GM12878 (cell line): ENCODE data around the gene TAB2. TPM values are rescaled to one million over a fixed set of nuclear protein-coding genes. Genes with fewer than 3 reads are reported as not detected.

ENCODE experiments used
- ATAC-seq: fragments of 200-7000 bp; cut with Tn5 transposase; 3 replicates; pipeline ENCODE4 v1.9.1; 2020; ENCODE audit warnings: mild to moderate bottlenecking, moderate library complexity
- BruUV-seq: library from RNA; stranded (reverse); fragments of 400-500 nt; replicated peaks from 2 replicates; lab custom pipeline; 2021; lab: Mats Ljungman, UMichigan
- CTCF ChIA-PET: fragments of 300-600 bp; sonication (Branson Sonifier 250); formaldehyde crosslinking; extraction: SDS; loops from one replicate; lab custom pipeline; 2021; ENCODE audit warnings: inconsistent platforms; lab: Yijun Ruan, JAX
- POLR2A ChIA-PET: fragments of 350-600 bp; formaldehyde crosslinking; extraction: SDS; loops from one replicate; lab custom pipeline; 2021; ENCODE audit warnings: inconsistent platforms; lab: Charles Lee
- RAD21 ChIA-PET: fragments of 300-600 bp; sonication (Branson Sonifier 250); formaldehyde crosslinking; loops from one replicate; lab custom pipeline; 2023; ENCODE audit warnings: antibody characterized with exemption; ENCODE audit not compliant: unreplicated experiment; lab: Charles Lee
- SMC1A ChIA-PET: fragments of 300-600 bp; sonication (Branson Sonifier 250); formaldehyde crosslinking; loops from one replicate; lab custom pipeline; 2023; ENCODE audit not compliant: unreplicated experiment, uncharacterized antibody; lab: Charles Lee
- DNase-seq: peaks from one replicate; pipeline ENCODE4 v3.0.0-alpha.2; 2011; ENCODE audit warnings: low read depth, low spot score
- FAIRE-seq: peaks from 3 replicates; lab custom pipeline; 2011; peaks lifted over from hg19 to GRCh38; lab: Jason Lieb, UNC
- H2AFZ ChIP-seq: 2 replicates; pipeline ENCODE4 v1.6.0; 2011; ENCODE audit warnings: low read depth, low read length, control low read depth; ENCODE audit not compliant: control insufficient read depth
- H3K27ac ChIP-seq: 2 replicates; pipeline ENCODE4 v1.5.1; 2011; ENCODE audit warnings: control low read depth; ENCODE audit not compliant: control insufficient read depth, insufficient read depth
- H3K27me3 ChIP-seq, 2 experiments: replicated peaks in 1 of 2; 2 replicates each; pipeline versions ENCODE4 v1.6.0 to v1.6.1; 2011; ENCODE audit warnings: low read length in 1 of 2; ENCODE audit not compliant: control insufficient read depth in 2 of 2, insufficient read depth in 2 of 2
- H3K36me3 ChIP-seq, 2 experiments: 2 replicates each; pipeline ENCODE4 v1.5.1; 2011; ENCODE audit warnings: low read length in 1 of 2; ENCODE audit not compliant: control insufficient read depth in 2 of 2, insufficient read depth in 2 of 2
- H3K4me1 ChIP-seq: 2 replicates; pipeline ENCODE4 v1.6.1; 2011; ENCODE audit warnings: mild to moderate bottlenecking, low read length, moderate library complexity, mixed read lengths; ENCODE audit not compliant: control insufficient read depth, insufficient read depth
- H3K4me2 ChIP-seq: 2 replicates; pipeline ENCODE4 v1.6.0; 2011; ENCODE audit warnings: control low read depth; ENCODE audit not compliant: control insufficient read depth, insufficient read depth
- H3K4me3 ChIP-seq: fragments of 200-600 bp; sonication (generic); 2 replicates; pipeline ENCODE4 v1.5.1; 2016
- H3K79me2 ChIP-seq: 2 replicates; pipeline ENCODE4 v1.6.0; 2011; ENCODE audit warnings: low read length; ENCODE audit not compliant: control insufficient read depth, insufficient read depth
- H3K9ac ChIP-seq: 2 replicates; pipeline ENCODE4 v1.8.0; 2011; ENCODE audit warnings: low read length, control low read depth, mixed read lengths; ENCODE audit not compliant: control insufficient read depth, insufficient read depth
- H3K9me3 ChIP-seq: replicated peaks from 3 replicates; pipeline ENCODE4 v1.5.1; 2011; ENCODE audit warnings: mild to moderate bottlenecking, low read length; ENCODE audit not compliant: control insufficient read depth, insufficient read depth
- H4K20me1 ChIP-seq: 2 replicates; pipeline ENCODE4 v1.6.0; 2011; ENCODE audit not compliant: control insufficient read depth, insufficient read depth
- ATF7 ChIP-seq: fragments of 450-650 bp; IDR thresholded peaks from 2 replicates; pipeline ENCODE4 v1.6.1; 2016; ENCODE audit warnings: low read depth, mild to moderate bottlenecking
- CEBPB ChIP-seq, 2 experiments: fragments of 150-350 bp in 1 of 2; IDR thresholded peaks; 2 replicates each; pipeline ENCODE4 v1.6.1; 2012 to 2014; ENCODE audit warnings: low read depth in 2 of 2, low read length in 2 of 2, borderline replicate concordance in 1 of 2, inconsistent platforms in 1 of 2
- CHD4 ChIP-seq: fragments of 200-600 bp; sonication (generic); IDR thresholded peaks from 2 replicates; pipeline ENCODE4 v1.6.1; 2016; ENCODE audit warnings: mild to moderate bottlenecking
- CREB1 ChIP-seq: IDR thresholded peaks from 2 replicates; pipeline ENCODE4 v1.6.1; 2012; ENCODE audit warnings: low read depth, mild to moderate bottlenecking, inconsistent platforms
- CREM ChIP-seq: IDR thresholded peaks from 2 replicates; pipeline ENCODE4 v1.6.1; 2014; ENCODE audit warnings: antibody characterized with exemption, low read depth
- ETV6 ChIP-seq, 2 experiments: fragments of 450-650 bp in 1 of 2; IDR thresholded peaks in 1 of 2; conservative IDR thresholded peaks in 1 of 2; 2 replicates each; pipeline ENCODE4 v1.6.1; 2014; ENCODE audit warnings: antibody characterized with exemption in 1 of 2, borderline replicate concordance in 1 of 2, low read depth in 1 of 2, mild to moderate bottlenecking in 1 of 2, moderate library complexity in 1 of 2
- HCFC1 ChIP-seq: fragments of 150-350 bp; IDR thresholded peaks from 2 replicates; pipeline ENCODE4 v1.6.1; 2014; ENCODE audit warnings: low read length
- KDM1A ChIP-seq: fragments of 200-600 bp; sonication (generic); IDR thresholded peaks from 2 replicates; pipeline ENCODE4 v1.6.1; 2016; ENCODE audit warnings: borderline replicate concordance
- LARP7 ChIP-seq: fragments of 450-650 bp; IDR thresholded peaks from 2 replicates; pipeline ENCODE4 v1.6.1; 2017; ENCODE audit warnings: mild to moderate bottlenecking
- POLR2AphosphoS2 ChIP-seq: IDR thresholded peaks from 2 replicates; pipeline ENCODE4 v1.6.1; 2011; ENCODE audit warnings: low read depth, mild to moderate bottlenecking, low read length, improper control_type of control experiment, moderate library complexity
- RAD21 ChIP-seq: IDR thresholded peaks from 2 replicates; pipeline ENCODE4 v1.6.1; 2011; ENCODE audit warnings: mild to moderate bottlenecking, low read depth, low read length, moderate library complexity; ENCODE audit not compliant: insufficient read depth
- RBBP5 ChIP-seq: fragments of 200-600 bp; sonication (generic); conservative IDR thresholded peaks from 2 replicates; pipeline ENCODE4 v1.6.1; 2016
- YY1 ChIP-seq: IDR thresholded peaks from 2 replicates; pipeline ENCODE4 v1.6.1; 2011; ENCODE audit warnings: low read depth, mild to moderate bottlenecking, low read length
- WGBS: methylation state at CpG from one replicate; pipeline ENCODE4 v1.1.6; 2016; ENCODE audit warnings: low lambda C conversion rate; ENCODE audit not compliant: insufficient replicate concordance, insufficient coverage; ENCODE audit errors: missing lambda C conversion rate; 5-methylcytosine and 5-hydroxymethylcytosine counted together
- in situ Hi-C: fragments of 300-500 bp; cut with MboI; formaldehyde crosslinking; loops from 9 replicates; pipeline ENCODE4 v1.14.3; 2018; ENCODE audit warnings: mixed read lengths
- intact Hi-C: fragments of 100-400 bp; cut with micrococcal nuclease; formaldehyde crosslinking; loops from one replicate; pipeline ENCODE4 v1.14.2; 2022; ENCODE audit not compliant: unreplicated experiment
- polyA plus RNA-seq, 11 experiments: library from polyadenylated mRNA; depleted of rRNA in 4 of 11; unstranded in 6 of 11; stranded (reverse) in 5 of 11; fragments of >200 nt; fragmentation: Nextera tagmentation in 4 of 11; fragmentation: Illumina TruSeq in 1 of 11; extraction: Ambion mirVana in 4 of 11; extraction: Trizol in 1 of 11; gene quantifications; 1 replicate in 1 of 11; 2 replicates in 10 of 11; pipeline versions ENCODE4 v1.2.1 to v1.2.3, GENCODE V29; 2011 to 2016; ENCODE audit warnings: inconsistent platforms in 2 of 11, missing spikeins in 2 of 11, low read depth in 1 of 11
- total RNA-seq, 4 experiments: library from RNA; depleted of rRNA in 3 of 4; stranded (reverse); fragments of >200 nt in 3 of 4; fragmentation: Illumina TruSeq in 1 of 4; extraction: Trizol in 1 of 4; gene quantifications; 2 replicates each; pipeline versions ENCODE4 v1.2.1 to v1.2.3, GENCODE V29; 2013 to 2021
- TF ChIP-seq, protein P1 (sequence below): IDR thresholded peaks from 2 replicates; pipeline ENCODE4 v1.6.1; 2012; ENCODE audit warnings: improper control_type of control experiment, low read depth, low read length; ENCODE audit not compliant: insufficient replicate concordance
- TF ChIP-seq, protein P2 (sequence below): IDR thresholded peaks from 2 replicates; pipeline ENCODE4 v1.6.1; 2011; ENCODE audit warnings: borderline replicate concordance, low read depth, mild to moderate bottlenecking, moderate library complexity, low read length; ENCODE audit not compliant: insufficient read depth, poor library complexity, severe bottlenecking

Gene TAB2
- total and polyA plus RNA-seq, 10 of the 15 experiments (the other 5 are each of a cell fraction or from before 2014, with no cell fraction given): 8.9 to 66.3 (median 23.0) TPM

DNA sequence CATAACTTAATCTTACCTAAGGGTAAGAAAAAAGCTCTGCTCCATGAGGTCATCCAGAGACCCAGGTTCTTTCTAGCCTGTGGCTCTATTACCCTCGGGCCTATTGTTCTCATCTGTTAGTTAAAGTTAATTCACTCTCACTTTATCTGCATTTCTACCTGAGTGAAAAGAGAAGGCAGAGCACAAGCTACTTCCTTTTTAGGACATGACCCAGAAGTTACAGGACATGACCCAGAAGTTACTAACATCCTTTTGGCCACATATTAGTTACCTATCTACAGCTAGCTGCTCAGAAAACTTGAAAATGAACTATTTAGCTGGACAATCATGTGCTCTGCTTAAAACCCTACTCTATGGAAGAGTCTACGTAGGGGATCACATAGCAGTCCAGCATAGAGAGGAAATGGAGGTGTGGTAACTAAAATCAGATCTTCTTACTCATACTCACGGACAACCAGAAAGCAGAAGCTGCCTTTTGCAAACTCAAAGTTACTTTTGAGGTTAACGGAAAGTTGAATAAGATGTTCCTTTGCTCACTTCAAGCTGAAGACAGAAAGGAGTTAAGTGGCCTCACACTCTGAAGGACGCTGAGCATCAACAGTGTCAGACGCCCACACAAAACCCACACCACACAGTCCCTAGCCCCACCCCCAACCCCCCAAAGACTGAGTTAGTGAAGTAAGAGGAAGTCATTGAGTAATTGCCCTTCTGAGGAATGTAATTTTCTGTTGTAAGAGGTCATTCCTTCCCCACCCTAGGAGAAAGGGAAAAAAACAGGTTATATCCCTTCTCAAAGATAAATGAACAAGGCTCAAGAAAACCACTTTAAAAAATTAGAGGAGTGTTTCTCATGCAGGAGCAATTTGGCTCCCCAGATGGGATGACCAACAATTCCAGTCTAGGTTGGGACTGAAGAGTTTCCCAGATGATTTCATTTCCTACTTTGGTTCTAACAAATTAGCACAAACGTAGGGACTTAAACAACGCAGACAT lies 45.9 kb upstream of the TAB2 start:
- H3K36me3 ChIP-seq: no peaks in the 10 kb centered on the region
- H3K27me3 ChIP-seq: no peaks in the 10 kb centered on the region
- intact Hi-C loops: no loop called here
- in situ Hi-C loops: no loop called here
- no peaks in the 10 kb centered on the region for H4K20me1 ChIP-seq
- WGBS: 34% methylated on average over 8 of the region's 8 CpGs
- peaks cover 35% of the 10 kb centered on the region for H3K4me1 ChIP-seq
- H3K4me2 ChIP-seq: peak overlapping the region; percentile 77
- no peak overlapping the region for H3K4me3 ChIP-seq
- peak overlapping the region; percentile 90 for H3K27ac ChIP-seq
- peak overlapping the region; percentile 90 for H2AFZ ChIP-seq
- no peaks in the 10 kb centered on the region; the same call in 2 of the 3 replicates for H3K9me3 ChIP-seq
- SMC1A ChIA-PET: interaction anchor here (0.8 to 4.2 kb wide), 16 partner anchors 9 to 241 kb away, joined by 3 to 20 read pairs (median 4); no protein-coding TSS in a partner anchor
- peak; percentile 62 for FAIRE-seq
- POLR2A ChIA-PET: interaction anchor here (0.7 to 2.0 kb wide), 2 partner anchors 9 to 98 kb away, joined by 3 to 7 read pairs; no protein-coding TSS in a partner anchor
- peak; percentile 84 for ATAC-seq
- RAD21 ChIA-PET: interaction anchor here (0.6 to 1.8 kb wide), 5 partner anchors 45 to 226 kb away, joined by 3 to 6 read pairs (median 4); no protein-coding TSS in a partner anchor
- H3K9ac ChIP-seq: peak overlapping the region; percentile 38
- H3K79me2 ChIP-seq: no peaks in the 10 kb centered on the region
- DNase-seq: peak; percentile 65
- CTCF ChIA-PET: interaction anchor here (0.7 to 2.0 kb wide), 9 partner anchors 10 to 190 kb away, joined by 3 to 12 read pairs (median 3); no protein-coding TSS in a partner anchor
- no TSS peak for BruUV-seq
- TF ChIP-seq CEBPB (IDR thresholded peaks at IDR 0.05; ENCODE audit: borderline replicate concordance in 1 of 2, low read depth in 2 of 2, low read length in 2 of 2) (0 out of 4 replicates have a peak, but pooled peaks of 1 of the 2 experiments have one; percentile 12), RBBP5 (no peak), CREM (peak; percentile 35; the same call in 1 of the 2 replicates), CHD4 (no peak), ETV6 (conservative IDR thresholded peaks at IDR 0.05 in 1 of 2, IDR thresholded peaks at IDR 0.05 in 1 of 2; ENCODE audit: borderline replicate concordance in 1 of 2, low read depth in 1 of 2) (peak in 1 of 2 experiments; percentile 38; a peak in 1 of 4 replicates), ATF7 (peak; percentile 35; the same call in 1 of the 2 replicates), POLR2AphosphoS2 (no peak), LARP7 (no peak), KDM1A (no peak), HCFC1 (no peak), CREB1 (0 out of 2 replicates have a peak, but pooled peaks have one; percentile 12), RAD21 (no peak), YY1 (peak; percentile 44; the same call in 1 of the 2 replicates)
- TF ChIP-seq, protein P1, sequence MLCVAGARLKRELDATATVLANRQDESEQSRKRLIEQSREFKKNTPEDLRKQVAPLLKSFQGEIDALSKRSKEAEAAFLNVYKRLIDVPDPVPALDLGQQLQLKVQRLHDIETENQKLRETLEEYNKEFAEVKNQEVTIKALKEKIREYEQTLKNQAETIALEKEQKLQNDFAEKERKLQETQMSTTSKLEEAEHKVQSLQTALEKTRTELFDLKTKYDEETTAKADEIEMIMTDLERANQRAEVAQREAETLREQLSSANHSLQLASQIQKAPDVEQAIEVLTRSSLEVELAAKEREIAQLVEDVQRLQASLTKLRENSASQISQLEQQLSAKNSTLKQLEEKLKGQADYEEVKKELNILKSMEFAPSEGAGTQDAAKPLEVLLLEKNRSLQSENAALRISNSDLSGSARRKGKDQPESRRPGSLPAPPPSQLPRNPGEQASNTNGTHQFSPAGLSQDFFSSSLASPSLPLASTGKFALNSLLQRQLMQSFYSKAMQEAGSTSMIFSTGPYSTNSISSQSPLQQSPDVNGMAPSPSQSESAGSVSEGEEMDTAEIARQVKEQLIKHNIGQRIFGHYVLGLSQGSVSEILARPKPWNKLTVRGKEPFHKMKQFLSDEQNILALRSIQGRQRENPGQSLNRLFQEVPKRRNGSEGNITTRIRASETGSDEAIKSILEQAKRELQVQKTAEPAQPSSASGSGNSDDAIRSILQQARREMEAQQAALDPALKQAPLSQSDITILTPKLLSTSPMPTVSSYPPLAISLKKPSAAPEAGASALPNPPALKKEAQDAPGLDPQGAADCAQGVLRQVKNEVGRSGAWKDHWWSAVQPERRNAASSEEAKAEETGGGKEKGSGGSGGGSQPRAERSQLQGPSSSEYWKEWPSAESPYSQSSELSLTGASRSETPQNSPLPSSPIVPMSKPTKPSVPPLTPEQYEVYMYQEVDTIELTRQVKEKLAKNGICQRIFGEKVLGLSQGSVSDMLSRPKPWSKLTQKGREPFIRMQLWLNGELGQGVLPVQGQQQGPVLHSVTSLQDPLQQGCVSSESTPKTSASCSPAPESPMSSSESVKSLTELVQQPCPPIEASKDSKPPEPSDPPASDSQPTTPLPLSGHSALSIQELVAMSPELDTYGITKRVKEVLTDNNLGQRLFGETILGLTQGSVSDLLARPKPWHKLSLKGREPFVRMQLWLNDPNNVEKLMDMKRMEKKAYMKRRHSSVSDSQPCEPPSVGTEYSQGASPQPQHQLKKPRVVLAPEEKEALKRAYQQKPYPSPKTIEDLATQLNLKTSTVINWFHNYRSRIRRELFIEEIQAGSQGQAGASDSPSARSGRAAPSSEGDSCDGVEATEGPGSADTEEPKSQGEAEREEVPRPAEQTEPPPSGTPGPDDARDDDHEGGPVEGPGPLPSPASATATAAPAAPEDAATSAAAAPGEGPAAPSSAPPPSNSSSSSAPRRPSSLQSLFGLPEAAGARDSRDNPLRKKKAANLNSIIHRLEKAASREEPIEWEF: no peak
- TF ChIP-seq, protein P2, sequence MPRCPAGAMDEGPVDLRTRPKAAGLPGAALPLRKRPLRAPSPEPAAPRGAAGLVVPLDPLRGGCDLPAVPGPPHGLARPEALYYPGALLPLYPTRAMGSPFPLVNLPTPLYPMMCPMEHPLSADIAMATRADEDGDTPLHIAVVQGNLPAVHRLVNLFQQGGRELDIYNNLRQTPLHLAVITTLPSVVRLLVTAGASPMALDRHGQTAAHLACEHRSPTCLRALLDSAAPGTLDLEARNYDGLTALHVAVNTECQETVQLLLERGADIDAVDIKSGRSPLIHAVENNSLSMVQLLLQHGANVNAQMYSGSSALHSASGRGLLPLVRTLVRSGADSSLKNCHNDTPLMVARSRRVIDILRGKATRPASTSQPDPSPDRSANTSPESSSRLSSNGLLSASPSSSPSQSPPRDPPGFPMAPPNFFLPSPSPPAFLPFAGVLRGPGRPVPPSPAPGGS: no peak
